GM12878 (cell line): ENCODE data around the gene TMEM86A. TPM values are rescaled to one million over a fixed set of nuclear protein-coding genes. Genes with fewer than 3 reads are reported as not detected.

ENCODE experiments used
- ATAC-seq: fragments of 200-7000 bp; cut with Tn5 transposase; 3 replicates; pipeline ENCODE4 v1.9.1; 2020; ENCODE audit warnings: mild to moderate bottlenecking, moderate library complexity
- BruUV-seq: library from RNA; stranded (reverse); fragments of 400-500 nt; replicated peaks from 2 replicates; lab custom pipeline; 2021; lab: Mats Ljungman, UMichigan
- CTCF ChIA-PET: fragments of 300-600 bp; sonication (Branson Sonifier 250); formaldehyde crosslinking; extraction: SDS; loops from one replicate; lab custom pipeline; 2021; ENCODE audit warnings: inconsistent platforms; lab: Yijun Ruan, JAX
- POLR2A ChIA-PET: fragments of 350-600 bp; formaldehyde crosslinking; extraction: SDS; loops from one replicate; lab custom pipeline; 2021; ENCODE audit warnings: inconsistent platforms; lab: Charles Lee
- RAD21 ChIA-PET: fragments of 300-600 bp; sonication (Branson Sonifier 250); formaldehyde crosslinking; loops from one replicate; lab custom pipeline; 2023; ENCODE audit warnings: antibody characterized with exemption; ENCODE audit not compliant: unreplicated experiment; lab: Charles Lee
- SMC1A ChIA-PET: fragments of 300-600 bp; sonication (Branson Sonifier 250); formaldehyde crosslinking; loops from one replicate; lab custom pipeline; 2023; ENCODE audit not compliant: unreplicated experiment, uncharacterized antibody; lab: Charles Lee
- DNase-seq: peaks from one replicate; pipeline ENCODE4 v3.0.0-alpha.2; 2011; ENCODE audit warnings: low read depth, low spot score
- FAIRE-seq: peaks from 3 replicates; lab custom pipeline; 2011; peaks lifted over from hg19 to GRCh38; lab: Jason Lieb, UNC
- H2AFZ ChIP-seq: 2 replicates; pipeline ENCODE4 v1.6.0; 2011; ENCODE audit warnings: low read depth, low read length, control low read depth; ENCODE audit not compliant: control insufficient read depth
- H3K27ac ChIP-seq: 2 replicates; pipeline ENCODE4 v1.5.1; 2011; ENCODE audit warnings: control low read depth; ENCODE audit not compliant: control insufficient read depth, insufficient read depth
- H3K27me3 ChIP-seq, 2 experiments: replicated peaks in 1 of 2; 2 replicates each; pipeline versions ENCODE4 v1.6.0 to v1.6.1; 2011; ENCODE audit warnings: low read length in 1 of 2; ENCODE audit not compliant: control insufficient read depth in 2 of 2, insufficient read depth in 2 of 2
- H3K36me3 ChIP-seq, 2 experiments: 2 replicates each; pipeline ENCODE4 v1.5.1; 2011; ENCODE audit warnings: low read length in 1 of 2; ENCODE audit not compliant: control insufficient read depth in 2 of 2, insufficient read depth in 2 of 2
- H3K4me1 ChIP-seq: 2 replicates; pipeline ENCODE4 v1.6.1; 2011; ENCODE audit warnings: mild to moderate bottlenecking, low read length, moderate library complexity, mixed read lengths; ENCODE audit not compliant: control insufficient read depth, insufficient read depth
- H3K4me2 ChIP-seq: 2 replicates; pipeline ENCODE4 v1.6.0; 2011; ENCODE audit warnings: control low read depth; ENCODE audit not compliant: control insufficient read depth, insufficient read depth
- H3K4me3 ChIP-seq: fragments of 200-600 bp; sonication (generic); 2 replicates; pipeline ENCODE4 v1.5.1; 2016
- H3K79me2 ChIP-seq: 2 replicates; pipeline ENCODE4 v1.6.0; 2011; ENCODE audit warnings: low read length; ENCODE audit not compliant: control insufficient read depth, insufficient read depth
- H3K9ac ChIP-seq: 2 replicates; pipeline ENCODE4 v1.8.0; 2011; ENCODE audit warnings: low read length, control low read depth, mixed read lengths; ENCODE audit not compliant: control insufficient read depth, insufficient read depth
- H3K9me3 ChIP-seq: replicated peaks from 3 replicates; pipeline ENCODE4 v1.5.1; 2011; ENCODE audit warnings: mild to moderate bottlenecking, low read length; ENCODE audit not compliant: control insufficient read depth, insufficient read depth
- H4K20me1 ChIP-seq: 2 replicates; pipeline ENCODE4 v1.6.0; 2011; ENCODE audit not compliant: control insufficient read depth, insufficient read depth
- BMI1 ChIP-seq: fragments of 450-650 bp; IDR thresholded peaks from 2 replicates; pipeline ENCODE4 v1.6.1; 2016; ENCODE audit warnings: mild to moderate bottlenecking, moderate library complexity, borderline replicate concordance
- CHD1 ChIP-seq: IDR thresholded peaks from 2 replicates; pipeline ENCODE4 v1.6.1; 2012; ENCODE audit warnings: low read depth, low read length, improper control_type of control experiment
- EP300 ChIP-seq, 2 experiments: fragments of 150-350 bp in 1 of 2; IDR thresholded peaks; 2 replicates each; pipeline ENCODE4 v1.6.1; 2011 to 2012; ENCODE audit warnings: low read depth in 2 of 2, low read length in 2 of 2, borderline replicate concordance in 1 of 2, improper control_type of control experiment in 1 of 2, inconsistent platforms in 1 of 2; ENCODE audit not compliant: control insufficient read depth in 1 of 2
- ESRRA ChIP-seq: IDR thresholded peaks from 2 replicates; pipeline ENCODE4 v1.6.1; 2012; ENCODE audit warnings: mild to moderate bottlenecking, low read length, improper control_type of control experiment
- KDM1A ChIP-seq: fragments of 200-600 bp; sonication (generic); IDR thresholded peaks from 2 replicates; pipeline ENCODE4 v1.6.1; 2016; ENCODE audit warnings: borderline replicate concordance
- NBN ChIP-seq: fragments of 450-650 bp; IDR thresholded peaks from 2 replicates; pipeline ENCODE4 v1.6.1; 2016
- PAX5 ChIP-seq: IDR thresholded peaks from 2 replicates; pipeline ENCODE4 v1.6.1; 2011; ENCODE audit warnings: low read depth, low read length, borderline replicate concordance
- POLR2A ChIP-seq: IDR thresholded peaks from 2 replicates; pipeline ENCODE4 v1.6.1; 2011; ENCODE audit warnings: low read depth, mild to moderate bottlenecking, low read length
- RB1 ChIP-seq: fragments of 450-650 bp; formaldehyde crosslinking; IDR thresholded peaks from 2 replicates; pipeline ENCODE4 v1.6.1; 2017; ENCODE audit warnings: mild to moderate bottlenecking, borderline replicate concordance
- RELA ChIP-seq: fragments of 450-650 bp; IDR thresholded peaks from 2 replicates; pipeline ENCODE4 v1.8.0; 2014; ENCODE audit warnings: borderline replicate concordance; ENCODE audit not compliant: partially characterized antibody
- REST ChIP-seq: IDR thresholded peaks from 2 replicates; pipeline ENCODE4 v1.6.1; 2012; ENCODE audit warnings: mild to moderate bottlenecking, low read depth, low read length
- TCF3 ChIP-seq: IDR thresholded peaks from 2 replicates; pipeline ENCODE4 v1.6.1; 2012; ENCODE audit warnings: low read depth, mild to moderate bottlenecking, low read length, borderline replicate concordance; ENCODE audit not compliant: insufficient read depth
- TCF7 ChIP-seq: IDR thresholded peaks from 2 replicates; pipeline ENCODE4 v1.6.1; 2014; ENCODE audit warnings: antibody characterized with exemption, borderline replicate concordance
- YBX1 ChIP-seq: fragments of 450-650 bp; IDR thresholded peaks from 2 replicates; pipeline ENCODE4 v1.6.1; 2016; ENCODE audit warnings: antibody characterized with exemption
- ZBTB40 ChIP-seq: fragments of 450-650 bp; IDR thresholded peaks from 2 replicates; pipeline ENCODE4 v1.6.1; 2016; ENCODE audit warnings: mild to moderate bottlenecking, moderate library complexity, borderline replicate concordance
- WGBS: methylation state at CpG from one replicate; pipeline ENCODE4 v1.1.6; 2016; ENCODE audit warnings: low lambda C conversion rate; ENCODE audit not compliant: insufficient replicate concordance, insufficient coverage; ENCODE audit errors: missing lambda C conversion rate; 5-methylcytosine and 5-hydroxymethylcytosine counted together
- in situ Hi-C: fragments of 300-500 bp; cut with MboI; formaldehyde crosslinking; loops from 9 replicates; pipeline ENCODE4 v1.14.3; 2018; ENCODE audit warnings: mixed read lengths
- intact Hi-C: fragments of 100-400 bp; cut with micrococcal nuclease; formaldehyde crosslinking; loops from one replicate; pipeline ENCODE4 v1.14.2; 2022; ENCODE audit not compliant: unreplicated experiment
- polyA plus RNA-seq, 11 experiments: library from polyadenylated mRNA; depleted of rRNA in 4 of 11; unstranded in 6 of 11; stranded (reverse) in 5 of 11; fragments of >200 nt; fragmentation: Nextera tagmentation in 4 of 11; fragmentation: Illumina TruSeq in 1 of 11; extraction: Ambion mirVana in 4 of 11; extraction: Trizol in 1 of 11; gene quantifications; 1 replicate in 1 of 11; 2 replicates in 10 of 11; pipeline versions ENCODE4 v1.2.1 to v1.2.3, GENCODE V29; 2011 to 2016; ENCODE audit warnings: inconsistent platforms in 2 of 11, missing spikeins in 2 of 11, low read depth in 1 of 11
- total RNA-seq, 4 experiments: library from RNA; depleted of rRNA in 3 of 4; stranded (reverse); fragments of >200 nt in 3 of 4; fragmentation: Illumina TruSeq in 1 of 4; extraction: Trizol in 1 of 4; gene quantifications; 2 replicates each; pipeline versions ENCODE4 v1.2.1 to v1.2.3, GENCODE V29; 2013 to 2021
- TF ChIP-seq, protein P1 (sequence below): fragments of 450-650 bp; IDR thresholded peaks from 2 replicates; pipeline ENCODE4 v1.6.1; 2016; ENCODE audit warnings: mild to moderate bottlenecking

TMEM86A gene
- total and polyA plus RNA-seq, 10 of the 15 experiments (the other 5 are each of a cell fraction or from before 2014, with no cell fraction given) = 0.01 to 0.11 (median 0.06) TPM; not detected in 7

DNA sequence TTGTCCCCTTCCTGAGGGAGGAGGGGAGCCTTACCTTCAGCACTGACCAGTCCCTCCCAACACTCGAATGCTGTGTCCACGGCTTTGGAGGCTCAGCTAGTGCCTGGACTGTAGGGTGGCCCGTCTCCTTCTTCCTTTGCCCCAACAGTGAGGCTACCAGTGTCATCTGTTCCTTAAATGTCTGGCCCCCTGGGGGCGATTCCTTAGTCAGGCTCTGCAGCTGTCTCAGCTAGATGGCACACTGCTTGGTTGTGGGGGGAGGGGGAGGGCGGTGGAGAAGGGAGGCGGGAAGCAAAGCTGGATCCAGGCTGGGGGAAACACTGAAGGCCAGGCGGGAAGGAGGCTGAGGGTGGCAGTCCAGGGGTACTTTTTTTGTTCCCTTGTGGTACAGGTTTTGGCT lies 27.5 kb downstream of the TMEM86A start, which contains the start of gene IGSF22:
IGSF22 (minus strand) TSS at position 149 of the 400 bp plus-strand sequence. CDS start 1,952 bp downstream, outside the sequence.
- H3K27ac ChIP-seq = no peak within 1 kb of the TSS
- CTCF ChIA-PET = interaction anchor here (0.6 to 8.0 kb wide), 5 partner anchors 8 to 138 kb away, joined by 3 to 131 read pairs (median 7); partner anchors contain the start of gene TMEM86A
- H3K4me2 ChIP-seq = no peak within 1 kb of the TSS
- in situ Hi-C loops = no loop called here
- H3K27me3 ChIP-seq = no peaks in the 10 kb centered on the region; a peak in 2 of 4 replicates
- no peaks in the 10 kb centered on the region for H3K9me3 ChIP-seq
- peaks cover 9% of the 10 kb centered on the region for H3K4me1 ChIP-seq
- SMC1A ChIA-PET = interaction anchor here (1.0 kb wide), 1 partner anchor 186 kb away, joined by 3 read pairs; no protein-coding TSS in a partner anchor
- no peaks in the 10 kb centered on the region for H4K20me1 ChIP-seq
- no peak within 1 kb of the TSS for H2AFZ ChIP-seq
- ATAC-seq (no peak), FAIRE-seq (no peak), DNase-seq (no peak)
- no peak for TF ChIP-seq PAX5
- TF ChIP-seq YBX1 = no peak
- TF ChIP-seq TCF3 = no peak
- no peak for TF ChIP-seq BMI1
- no peak for TF ChIP-seq NBN
- no peak for TF ChIP-seq ESRRA
- TF ChIP-seq POLR2A = no peak
- no peak for TF ChIP-seq EP300 (IDR thresholded peaks at IDR 0.05; ENCODE audit: borderline replicate concordance in 1 of 2, control insufficient read depth in 1 of 2, low read depth in 2 of 2, low read length in 2 of 2)
- no peak for TF ChIP-seq KDM1A
- no peak for TF ChIP-seq REST
- TF ChIP-seq, protein P1, sequence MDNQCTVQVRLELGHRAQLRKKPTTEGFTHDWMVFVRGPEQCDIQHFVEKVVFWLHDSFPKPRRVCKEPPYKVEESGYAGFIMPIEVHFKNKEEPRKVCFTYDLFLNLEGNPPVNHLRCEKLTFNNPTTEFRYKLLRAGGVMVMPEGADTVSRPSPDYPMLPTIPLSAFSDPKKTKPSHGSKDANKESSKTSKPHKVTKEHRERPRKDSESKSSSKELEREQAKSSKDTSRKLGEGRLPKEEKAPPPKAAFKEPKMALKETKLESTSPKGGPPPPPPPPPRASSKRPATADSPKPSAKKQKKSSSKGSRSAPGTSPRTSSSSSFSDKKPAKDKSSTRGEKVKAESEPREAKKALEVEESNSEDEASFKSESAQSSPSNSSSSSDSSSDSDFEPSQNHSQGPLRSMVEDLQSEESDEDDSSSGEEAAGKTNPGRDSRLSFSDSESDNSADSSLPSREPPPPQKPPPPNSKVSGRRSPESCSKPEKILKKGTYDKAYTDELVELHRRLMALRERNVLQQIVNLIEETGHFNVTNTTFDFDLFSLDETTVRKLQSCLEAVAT = no peak
- TF ChIP-seq TCF7 = no peak
- no peak for TF ChIP-seq CHD1
- TF ChIP-seq RB1 = no peak
- TF ChIP-seq ZBTB40 = no peak
- no peak for TF ChIP-seq RELA
- H3K4me3 ChIP-seq = no peak within 1 kb of the TSS
- BruUV-seq = no TSS peak
- RAD21 ChIA-PET = no interaction called here
- no peaks in the 10 kb centered on the region for H3K36me3 ChIP-seq
- H3K9ac ChIP-seq = no peak within 1 kb of the TSS
- POLR2A ChIA-PET = no interaction called here
- WGBS = 46% methylated on average over 6 of the region's 7 CpGs
- no peaks in the 10 kb centered on the region for H3K79me2 ChIP-seq
- intact Hi-C loops = loop anchor here (10.0 kb wide), 1 partner anchor 481 kb away; the partner anchor contains the start of gene SAA2
